Endothelial cell of umbilical vein (primary cell): ENCODE measurements around the gene TNKS1BP1. TPM values are rescaled to one million over a fixed set of nuclear protein-coding genes. Genes with fewer than 3 reads are reported as not detected.

Source experiments
- BruUV-seq: library from RNA; stranded (reverse); fragments of 400-500 nt; replicated peaks from 2 replicates; lab custom pipeline; 2021; lab: Mats Ljungman, UMichigan
- CTCF ChIA-PET: fragments of 300-600, 350-600 bp; sonication (Branson Sonifier 250); formaldehyde crosslinking; loops from one replicate; lab custom pipeline; 2021; ENCODE audit warnings: antibody characterized with exemption, inconsistent platforms; lab: Charles Lee
- POLR2A ChIA-PET: fragments of 300-600, 350-600 bp; sonication (Branson Sonifier 250); formaldehyde crosslinking; loops from one replicate; lab custom pipeline; 2021; ENCODE audit warnings: antibody characterized with exemption, inconsistent platforms; lab: Charles Lee
- DNase-seq: peaks from one replicate; pipeline ENCODE4 v3.0.0-alpha.2; 2011; ENCODE audit warnings: low read depth, low spot score
- FAIRE-seq: peaks from 2 replicates; lab custom pipeline; 2011; peaks lifted over from hg19 to GRCh38; lab: Jason Lieb, UNC
- H2AFZ ChIP-seq: 2 replicates; pipeline ENCODE4 v1.6.0; 2012; ENCODE audit warnings: low read depth, low read length, control low read depth, inconsistent platforms
- H3K27ac ChIP-seq: 2 replicates; pipeline ENCODE4 v1.5.1; 2011; ENCODE audit warnings: low read depth, mild to moderate bottlenecking, control low read depth, low read length, moderate library complexity; ENCODE audit not compliant: insufficient read depth
- H3K27me3 ChIP-seq, 2 experiments: 2 replicates each; pipeline versions ENCODE4 v1.6.0 to v1.6.1; 2011; ENCODE audit warnings: low read length in 2 of 2, mixed read lengths in 1 of 2; ENCODE audit not compliant: control insufficient read depth in 2 of 2, insufficient read depth in 2 of 2
- H3K36me3 ChIP-seq, 2 experiments: 2 replicates in 1 of 2; 3 replicates in 1 of 2; pipeline ENCODE4 v1.5.1; 2011; ENCODE audit warnings: low read length in 2 of 2, mild to moderate bottlenecking in 1 of 2, moderate library complexity in 1 of 2; ENCODE audit not compliant: control insufficient read depth in 2 of 2, insufficient read depth in 2 of 2; ENCODE audit errors: extremely low read depth in 1 of 2
- H3K4me1 ChIP-seq: 3 replicates; pipeline ENCODE4 v1.5.1; 2011; ENCODE audit warnings: mild to moderate bottlenecking, low read length; ENCODE audit not compliant: control insufficient read depth, insufficient read depth; ENCODE audit errors: extremely low read depth
- H3K4me2 ChIP-seq: 2 replicates; pipeline ENCODE4 v1.6.1; 2011; ENCODE audit warnings: low read length, control low read depth, mixed read lengths; ENCODE audit not compliant: insufficient read depth
- H3K4me3 ChIP-seq, 3 experiments: fragments of 200-600 bp in 1 of 3; sonication (generic), shearing (Covaris generic) in 1 of 3; replicated peaks in 1 of 3; 2 replicates each; pipeline ENCODE4 v1.5.1; 2011 to 2016; ENCODE audit warnings: control low read depth in 3 of 3, low read length in 3 of 3, mild to moderate bottlenecking in 2 of 3, inconsistent platforms in 1 of 3, low read depth in 1 of 3, moderate library complexity in 1 of 3; ENCODE audit not compliant: insufficient read depth in 1 of 3
- H3K79me2 ChIP-seq: 2 replicates; pipeline ENCODE4 v1.6.0; 2012; ENCODE audit warnings: low read length, inconsistent platforms; ENCODE audit not compliant: control insufficient read depth, insufficient read depth
- H3K9ac ChIP-seq: replicated peaks from 2 replicates; pipeline ENCODE3; 2011; ENCODE audit warnings: low read length, control low read depth; ENCODE audit not compliant: insufficient read depth; ENCODE audit errors: extremely low read depth
- H3K9me1 ChIP-seq: replicated peaks from 3 replicates; pipeline ENCODE4 v1.6.0; 2011; ENCODE audit warnings: mild to moderate bottlenecking, low read length; ENCODE audit not compliant: control insufficient read depth, insufficient read depth; ENCODE audit errors: extremely low read depth
- H3K9me3 ChIP-seq: replicated peaks from 2 replicates; pipeline ENCODE4 v1.5.1; 2012; ENCODE audit warnings: low read length, inconsistent platforms; ENCODE audit not compliant: control insufficient read depth, insufficient read depth
- H4K20me1 ChIP-seq: replicated peaks from 2 replicates; pipeline ENCODE3; 2011; ENCODE audit warnings: mild to moderate bottlenecking, low read length; ENCODE audit not compliant: control insufficient read depth, insufficient read depth; ENCODE audit errors: extremely low read depth
- EZH2 ChIP-seq: IDR thresholded peaks from 2 replicates; pipeline ENCODE4 v1.6.1; 2012; ENCODE audit warnings: borderline replicate concordance, low read depth, mild to moderate bottlenecking, moderate library complexity, low read length, inconsistent platforms; ENCODE audit not compliant: severe bottlenecking
- FOS ChIP-seq: IDR thresholded peaks from 2 replicates; pipeline ENCODE4 v1.6.1; 2011; ENCODE audit warnings: mild to moderate bottlenecking, low read length, moderate library complexity, borderline replicate concordance; ENCODE audit not compliant: insufficient read depth
- GATA2 ChIP-seq: IDR thresholded peaks from 2 replicates; pipeline ENCODE4 v1.7.0; 2011; ENCODE audit warnings: low read depth, mild to moderate bottlenecking, moderate library complexity, mixed read lengths, low read length; ENCODE audit not compliant: insufficient read length, insufficient read depth
- JUN ChIP-seq: IDR thresholded peaks from 2 replicates; pipeline ENCODE4 v1.6.1; 2011; ENCODE audit warnings: borderline replicate concordance, low read depth; ENCODE audit not compliant: insufficient read length, insufficient read depth
- MYC ChIP-seq: IDR thresholded peaks from one replicate; pipeline ENCODE4 v1.6.1; 2011; ENCODE audit warnings: mild to moderate bottlenecking, low read depth, low read length
- POLR2A ChIP-seq: IDR thresholded peaks from 2 replicates; pipeline ENCODE4 v1.6.1; 2012; ENCODE audit warnings: low read depth, mild to moderate bottlenecking, control low read depth, low read length
- POLR2AphosphoS5 ChIP-seq: IDR thresholded peaks from 2 replicates; pipeline ENCODE4 v1.6.1; 2012; ENCODE audit warnings: low read depth, mild to moderate bottlenecking, control low read depth, low read length, moderate library complexity; ENCODE audit not compliant: insufficient read depth
- dilution Hi-C: fragments of 300-500 bp; cut with MboI; formaldehyde crosslinking; loops from one replicate; pipeline ENCODE4 v1.15.0; 2019; ENCODE audit warnings: low sequenced_read_pairs; ENCODE audit not compliant: extremely low pct_ligation_motif_present
- intact Hi-C: fragments of 100-400 bp; cut with micrococcal nuclease; formaldehyde crosslinking; loops from one replicate; pipeline ENCODE4 v1.10.0; 2022
- polyA plus RNA-seq, 4 experiments: library from polyadenylated mRNA; depleted of rRNA in 3 of 4; stranded (reverse) in 3 of 4; unstranded in 1 of 4; fragments of >200 nt; gene quantifications; 2 replicates each; pipeline versions ENCODE4 v1.2.1 to v1.2.3, GENCODE V29; 2011 to 2012; ENCODE audit warnings: missing spikeins in 1 of 4
- total RNA-seq: library from RNA; stranded (reverse); gene quantifications from 2 replicates; pipeline ENCODE4 v1.2.3, GENCODE V29; 2021
- TF ChIP-seq, protein P1 (sequence below): IDR thresholded peaks from 2 replicates; pipeline ENCODE4 v1.6.1; 2011; ENCODE audit not compliant: insufficient read depth, insufficient read length
- TF ChIP-seq, protein P2 (sequence below), 2 donors: IDR thresholded peaks; 1 replicate in 1 of 2; 2 replicates in 1 of 2; pipeline ENCODE4 v1.5.1; 2011; ENCODE audit warnings: low read length in 2 of 2, mild to moderate bottlenecking in 2 of 2, moderate library complexity in 2 of 2, control low read depth in 1 of 2, inconsistent platforms in 1 of 2, low read depth in 1 of 2; ENCODE audit not compliant: insufficient read depth in 1 of 2; ENCODE audit errors: extremely low read depth in 1 of 2

The TNKS1BP1 gene
- total and polyA plus RNA-seq, 2 donors (not counting 3 experiments of a cell fraction or from before 2014, with no cell fraction given) = 54.6 to 111 TPM

DNA sequence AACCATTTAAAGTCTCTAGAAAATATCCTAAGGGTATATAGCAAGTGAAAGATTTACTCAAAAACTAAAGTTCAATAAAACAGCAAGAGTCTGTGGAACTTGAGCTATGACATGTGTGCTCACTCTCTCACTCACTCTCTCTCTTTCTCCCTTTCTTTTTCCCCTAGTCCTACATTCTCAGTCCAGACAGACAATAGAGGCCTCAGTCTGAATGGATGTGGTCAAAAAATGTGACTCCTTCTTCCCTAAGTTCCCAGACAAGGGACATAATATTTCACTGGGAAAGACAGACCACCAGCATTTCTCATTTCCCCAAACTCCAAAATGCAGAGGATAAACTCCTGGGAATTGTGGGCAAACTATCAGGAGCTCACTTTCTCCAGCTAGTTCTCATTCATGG is 70.1 kb downstream of the TNKS1BP1 start:
- no peak for FAIRE-seq
- no peak overlapping the region for H3K4me2 ChIP-seq
- H2AFZ ChIP-seq = no peak overlapping the region
- BruUV-seq = no TSS peak
- DNase-seq = no peak
- ChIA-PET CTCF (interaction anchor here (1.0 to 1.5 kb wide), 2 partner anchors 24 to 414 kb away, joined by 3 to 5 read pairs; no protein-coding TSS in a partner anchor), POLR2A (no interaction called here)
- H3K9ac ChIP-seq = no peak overlapping the region
- H3K27ac ChIP-seq = no peak overlapping the region
- no peaks in the 10 kb centered on the region for H3K9me3 ChIP-seq
- H3K79me2 ChIP-seq = no peaks in the 10 kb centered on the region
- H4K20me1 ChIP-seq = no peaks in the 10 kb centered on the region
- no peaks in the 10 kb centered on the region for H3K36me3 ChIP-seq
- no peak overlapping the region for H3K4me3 ChIP-seq
- H3K9me1 ChIP-seq = no peaks in the 10 kb centered on the region
- no peaks in the 10 kb centered on the region for H3K4me1 ChIP-seq
- peaks cover 10 to 12% of the 10 kb centered on the region in 2 experiments for H3K27me3 ChIP-seq
- intact Hi-C loops = no loop called here
- dilution Hi-C loops = no loop called here
- no peak for TF ChIP-seq FOS
- TF ChIP-seq JUN = no peak
- TF ChIP-seq GATA2 = no peak
- TF ChIP-seq EZH2 = no peak
- TF ChIP-seq, protein P1, sequence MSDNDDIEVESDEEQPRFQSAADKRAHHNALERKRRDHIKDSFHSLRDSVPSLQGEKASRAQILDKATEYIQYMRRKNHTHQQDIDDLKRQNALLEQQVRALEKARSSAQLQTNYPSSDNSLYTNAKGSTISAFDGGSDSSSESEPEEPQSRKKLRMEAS = no peak
- TF ChIP-seq, protein P2, sequence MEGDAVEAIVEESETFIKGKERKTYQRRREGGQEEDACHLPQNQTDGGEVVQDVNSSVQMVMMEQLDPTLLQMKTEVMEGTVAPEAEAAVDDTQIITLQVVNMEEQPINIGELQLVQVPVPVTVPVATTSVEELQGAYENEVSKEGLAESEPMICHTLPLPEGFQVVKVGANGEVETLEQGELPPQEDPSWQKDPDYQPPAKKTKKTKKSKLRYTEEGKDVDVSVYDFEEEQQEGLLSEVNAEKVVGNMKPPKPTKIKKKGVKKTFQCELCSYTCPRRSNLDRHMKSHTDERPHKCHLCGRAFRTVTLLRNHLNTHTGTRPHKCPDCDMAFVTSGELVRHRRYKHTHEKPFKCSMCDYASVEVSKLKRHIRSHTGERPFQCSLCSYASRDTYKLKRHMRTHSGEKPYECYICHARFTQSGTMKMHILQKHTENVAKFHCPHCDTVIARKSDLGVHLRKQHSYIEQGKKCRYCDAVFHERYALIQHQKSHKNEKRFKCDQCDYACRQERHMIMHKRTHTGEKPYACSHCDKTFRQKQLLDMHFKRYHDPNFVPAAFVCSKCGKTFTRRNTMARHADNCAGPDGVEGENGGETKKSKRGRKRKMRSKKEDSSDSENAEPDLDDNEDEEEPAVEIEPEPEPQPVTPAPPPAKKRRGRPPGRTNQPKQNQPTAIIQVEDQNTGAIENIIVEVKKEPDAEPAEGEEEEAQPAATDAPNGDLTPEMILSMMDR (IDR thresholded peaks at IDR 0.05; ENCODE audit: extremely low read depth in 1 of 2, insufficient read depth in 1 of 2, low read depth in 1 of 2, low read length in 2 of 2) = no peak
- TF ChIP-seq POLR2A = no peak
- TF ChIP-seq POLR2AphosphoS5 = no peak
- TF ChIP-seq MYC = no peak
